HG03103 (cell line): ENCODE results near the gene LIG3.
"Not testable (repeated sequence)": the region's sequence is repeated elsewhere in the genome, so short reads cannot be mapped to it uniquely, and the experiment has no call there.

Experiments
- ATAC-seq: cut with Tn5 transposase; IDR thresholded peaks from one replicate; pipeline ENCODE4 v1.9.1; 2021; ENCODE audit warnings: low read depth; ENCODE audit not compliant: unreplicated experiment

Gene LIG3

GRCh38 chr17:34980353-34980680 is at the start of gene LIG3:
Gene LIG3 (plus strand): TSS chr17:34980512. CDS start chr17:34983006, 2,494 bp downstream.
- peak; percentile 66 for ATAC-seq

- ATAC-seq: not testable (repeated sequence)
Observed at GRCh38 chr17:34950780-34951179, 29.5 kb upstream of the LIG3 start.

GRCh38 chr17:34958438-34958837 is 21.9 kb upstream of the LIG3 start:
- ATAC-seq: no peak

- peak; percentile 87 for ATAC-seq
Observed at GRCh38 chr17:34961093-34961911, 19.0 kb upstream of the LIG3 start, which contains the start of the genes CCT6B and ZNF830. Gene CCT6B (minus strand): TSS chr17:34961460. CDS start chr17:34961393, 67 bp downstream. Gene ZNF830 (plus strand): TSS chr17:34961540. CDS start chr17:34961567, 27 bp downstream.

GRCh38 chr17:34974179-34974578 is 6.1 kb upstream of the LIG3 start:
- ATAC-seq: no peak

- no peak for ATAC-seq
Observed at GRCh38 chr17:34974794-34975785, 5.2 kb upstream of the LIG3 start.

- no peak for ATAC-seq
Observed at GRCh38 chr17:34979153-34979552, 1.2 kb upstream of the LIG3 start.

GRCh38 chr17:34979650-34980352 is 511 bp upstream of the LIG3 start:
- ATAC-seq: no peak

GRCh38 chr17:34980681-34981537 is 597 bp downstream of the LIG3 start:
- peak; percentile 73 for ATAC-seq

- no peak for ATAC-seq
Observed at GRCh38 chr17:34981538-34982241, 1.4 kb downstream of the LIG3 start.

GRCh38 chr17:34987232-34987631 is 6.9 kb downstream of the LIG3 start:
- ATAC-seq: no peak

- ATAC-seq: no peak
Observed at GRCh38 chr17:34988644-34989043, 8.3 kb downstream of the LIG3 start.

GRCh38 chr17:34989473-34989872 is 9.2 kb downstream of the LIG3 start:
- ATAC-seq: no peak

- no peak for ATAC-seq
Observed at GRCh38 chr17:34990921-34991365, 10.6 kb downstream of the LIG3 start.

- no peak for ATAC-seq
Observed at GRCh38 chr17:34991606-34992005, 11.3 kb downstream of the LIG3 start.

GRCh38 chr17:34993031-34993430 is 12.7 kb downstream of the LIG3 start:
- no peak for ATAC-seq

- ATAC-seq: no peak
Observed at GRCh38 chr17:34996422-34997285, 16.3 kb downstream of the LIG3 start.

- no peak for ATAC-seq
Observed at GRCh38 chr17:34997355-34997862, 17.1 kb downstream of the LIG3 start.
